H1 (cell line): ENCODE data around the gene PREX1. TPM values are rescaled to one million over a fixed set of nuclear protein-coding genes. Genes with fewer than 3 reads are reported as not detected.

ENCODE experiments used
- CTCF ChIA-PET: fragments of 300-600 bp; sonication (Branson Sonifier 250); formaldehyde crosslinking; loops from one replicate; lab custom pipeline; 2021; ENCODE audit not compliant: partially characterized antibody; lab: Charles Lee
- POLR2A ChIA-PET: fragments of 300-600 bp; sonication (Branson Sonifier 250); formaldehyde crosslinking; loops from one replicate; lab custom pipeline; 2021; ENCODE audit warnings: inconsistent platforms; ENCODE audit not compliant: partially characterized antibody; lab: Charles Lee
- DNase-seq, 2 experiments: peaks; one replicate each; pipeline versions ENCODE4 v3.0.0 to v3.0.0-alpha.2; 2010 to 2022; ENCODE audit warnings: low spot score in 2 of 2, low read depth in 1 of 2, mixed read lengths in 1 of 2
- FAIRE-seq: peaks from 2 replicates; lab custom pipeline; 2011; peaks lifted over from hg19 to GRCh38; lab: Jason Lieb, UNC
- H2AFZ ChIP-seq: 2 replicates; pipeline ENCODE4 v1.8.1; 2012; ENCODE audit warnings: low read length, inconsistent platforms
- H2AK5ac ChIP-seq: 2 replicates; pipeline ENCODE4 v1.6.1; 2013; ENCODE audit warnings: low read depth, low read length
- H2BK120ac ChIP-seq: replicated peaks from 2 replicates; pipeline ENCODE3; 2013; ENCODE audit warnings: low read depth, low read length, inconsistent platforms
- H2BK12ac ChIP-seq: 2 replicates; pipeline ENCODE4 v1.6.1; 2013; ENCODE audit warnings: low read depth, low read length
- H2BK15ac ChIP-seq: 2 replicates; pipeline ENCODE4 v1.6.1; 2013; ENCODE audit warnings: low read length
- H2BK20ac ChIP-seq: 2 replicates; pipeline ENCODE4 v1.6.1; 2013; ENCODE audit warnings: low read length
- H2BK5ac ChIP-seq: 2 replicates; pipeline ENCODE4 v1.6.1; 2013; ENCODE audit warnings: low read depth, low read length
- H3K14ac ChIP-seq: 2 replicates; pipeline ENCODE4 v1.6.1; 2013; ENCODE audit warnings: inconsistent platforms; ENCODE audit not compliant: insufficient read length
- H3K18ac ChIP-seq: 2 replicates; pipeline ENCODE4 v1.6.1; 2013; ENCODE audit warnings: low read length; ENCODE audit errors: extremely low read depth
- H3K23ac ChIP-seq: 2 replicates; pipeline ENCODE4 v1.6.1; 2013; ENCODE audit warnings: inconsistent platforms; ENCODE audit not compliant: insufficient read length
- H3K23me2 ChIP-seq: 2 replicates; pipeline ENCODE4 v1.6.1; 2013; ENCODE audit warnings: low read depth, low read length
- H3K27ac ChIP-seq: 2 replicates; pipeline ENCODE4 v1.6.1; 2011; ENCODE audit warnings: low read depth, low read length, inconsistent platforms
- H3K27me3 ChIP-seq, 4 experiments: replicated peaks in 1 of 4; 1 replicate in 1 of 4; 2 replicates in 3 of 4; pipeline versions ENCODE4 v1.6.1 to v1.8.1; 2011 to 2013; ENCODE audit warnings: low read length in 3 of 4, mild to moderate bottlenecking in 3 of 4, inconsistent platforms in 2 of 4, mixed read lengths in 2 of 4, moderate library complexity in 1 of 4; ENCODE audit not compliant: control insufficient read depth in 3 of 4, insufficient read depth in 3 of 4; ENCODE audit errors: extremely low read depth in 1 of 4
- H3K36me3 ChIP-seq, 4 experiments: 2 replicates each; pipeline versions ENCODE4 v1.6.1 to v1.8.1; 2011 to 2013; ENCODE audit warnings: mild to moderate bottlenecking in 4 of 4, low read length in 3 of 4, moderate library complexity in 2 of 4, control low read depth in 1 of 4, inconsistent platforms in 1 of 4; ENCODE audit not compliant: insufficient read depth in 4 of 4, control insufficient read depth in 2 of 4
- H3K4ac ChIP-seq: replicated peaks from 2 replicates; pipeline ENCODE3; 2013; ENCODE audit warnings: low read length, low read depth, mixed read lengths, inconsistent platforms; ENCODE audit not compliant: insufficient read length
- H3K4me1 ChIP-seq, 4 experiments: replicated peaks in 1 of 4; 1 replicate in 1 of 4; 2 replicates in 3 of 4; pipeline versions ENCODE4 v1.6.1 to v1.8.1; 2011 to 2013; ENCODE audit warnings: low read length in 3 of 4, inconsistent platforms in 2 of 4, mixed read lengths in 1 of 4; ENCODE audit not compliant: insufficient read depth in 4 of 4, control insufficient read depth in 3 of 4
- H3K4me2 ChIP-seq, 2 experiments: 2 replicates each; pipeline versions ENCODE4 v1.6.1 to v1.8.1; 2011 to 2013; ENCODE audit warnings: low read depth in 2 of 2, low read length in 2 of 2, control low read depth in 1 of 2, inconsistent platforms in 1 of 2, mild to moderate bottlenecking in 1 of 2; ENCODE audit not compliant: insufficient read depth in 1 of 2
- H3K4me3 ChIP-seq, 4 experiments: fragments of 200-600, 300-600 bp in 1 of 4; sonication (generic), shearing (Covaris generic), sonication (Bioruptor Twin) in 1 of 4; 2 replicates each; pipeline versions ENCODE4 v1.5.1 to v1.8.1; 2011 to 2016; ENCODE audit warnings: low read length in 4 of 4, low read depth in 3 of 4, control low read depth in 2 of 4, inconsistent platforms in 2 of 4, mild to moderate bottlenecking in 2 of 4, mixed read lengths in 1 of 4, moderate library complexity in 1 of 4; ENCODE audit not compliant: insufficient read depth in 2 of 4; ENCODE audit errors: extremely low read depth in 1 of 4
- H3K56ac ChIP-seq: replicated peaks from 2 replicates; pipeline ENCODE3; 2013; ENCODE audit warnings: low read depth, mild to moderate bottlenecking, mixed read lengths, low read length, inconsistent platforms; ENCODE audit not compliant: insufficient read length
- H3K79me1 ChIP-seq: 2 replicates; pipeline ENCODE4 v1.6.1; 2013; ENCODE audit warnings: low read depth, low read length, control low read depth
- H3K79me2 ChIP-seq, 2 experiments: 2 replicates each; pipeline versions ENCODE4 v1.6.1 to v1.8.1; 2012 to 2013; ENCODE audit warnings: low read length in 2 of 2, mild to moderate bottlenecking in 2 of 2, inconsistent platforms in 1 of 2; ENCODE audit not compliant: insufficient read depth in 2 of 2, control insufficient read depth in 1 of 2
- H3K9ac ChIP-seq, 4 experiments: replicated peaks in 1 of 4; 1 replicate in 1 of 4; 2 replicates in 3 of 4; pipeline versions ENCODE4 v1.6.1 to v1.8.1; 2011 to 2013; ENCODE audit warnings: low read depth in 3 of 4, low read length in 3 of 4, control low read depth in 2 of 4, mild to moderate bottlenecking in 2 of 4, moderate library complexity in 2 of 4, inconsistent platforms in 1 of 4; ENCODE audit errors: extremely low read depth in 1 of 4
- H3K9me3 ChIP-seq, 2 experiments: 2 replicates each; pipeline versions ENCODE4 v1.6.1 to v1.8.1; 2012 to 2013; ENCODE audit warnings: mild to moderate bottlenecking in 2 of 2, moderate library complexity in 2 of 2, control low read depth in 1 of 2, inconsistent platforms in 1 of 2, low read depth in 1 of 2, low read length in 1 of 2, mixed read lengths in 1 of 2; ENCODE audit not compliant: insufficient read depth in 2 of 2
- H4K20me1 ChIP-seq, 2 experiments: replicated peaks in 1 of 2; 2 replicates each; pipeline versions ENCODE3 to v1.8.1; 2011 to 2013; ENCODE audit warnings: inconsistent platforms in 2 of 2, low read length in 2 of 2, mild to moderate bottlenecking in 1 of 2; ENCODE audit not compliant: insufficient read depth in 2 of 2, control insufficient read depth in 1 of 2
- H4K5ac ChIP-seq: 2 replicates; pipeline ENCODE4 v1.6.1; 2013; ENCODE audit warnings: low read length, low read depth, mixed read lengths, inconsistent platforms; ENCODE audit not compliant: insufficient read length
- H4K8ac ChIP-seq: 2 replicates; pipeline ENCODE4 v1.8.0; 2013; ENCODE audit warnings: mild to moderate bottlenecking, moderate library complexity, low read length, inconsistent platforms; ENCODE audit not compliant: insufficient read depth; ENCODE audit errors: extremely low read depth
- H4K91ac ChIP-seq: replicated peaks from 2 replicates; pipeline ENCODE3; 2013; ENCODE audit warnings: low read length, mixed read lengths, inconsistent platforms; ENCODE audit not compliant: insufficient read length
- ASH2L ChIP-seq: fragments of 200-600, 300-600 bp; sonication (generic); IDR thresholded peaks from one replicate; pipeline ENCODE4 v1.7.1; 2017; ENCODE audit warnings: low read length
- HDAC2 ChIP-seq, 2 experiments: fragments of 300-600 bp in 1 of 2; sonication (generic) in 1 of 2; IDR thresholded peaks; 2 replicates each; pipeline ENCODE4 v1.6.1; 2011 to 2012; ENCODE audit warnings: low read depth in 2 of 2, low read length in 2 of 2, mild to moderate bottlenecking in 2 of 2, moderate library complexity in 2 of 2, borderline replicate concordance in 1 of 2, inconsistent platforms in 1 of 2
- KDM1A ChIP-seq: fragments of 200-600, 300-600 bp; sonication (generic); IDR thresholded peaks from 2 replicates; pipeline ENCODE4 v1.7.1; 2016; ENCODE audit warnings: mild to moderate bottlenecking, low read length, borderline replicate concordance
- KDM4A ChIP-seq: IDR thresholded peaks from one replicate; pipeline ENCODE4 v1.7.1; 2012; ENCODE audit warnings: low read depth, mild to moderate bottlenecking, moderate library complexity, low read length, inconsistent platforms; ENCODE audit not compliant: severe bottlenecking
- RAD21 ChIP-seq, 2 experiments: IDR thresholded peaks in 1 of 2; conservative IDR thresholded peaks in 1 of 2; 2 replicates each; pipeline ENCODE4 v1.6.1; 2011; ENCODE audit warnings: low read depth in 2 of 2, low read length in 2 of 2, improper control_type of control experiment in 1 of 2, inconsistent platforms in 1 of 2, mild to moderate bottlenecking in 1 of 2, moderate library complexity in 1 of 2
- SIN3A ChIP-seq, 2 experiments: IDR thresholded peaks in 1 of 2; conservative IDR thresholded peaks in 1 of 2; 2 replicates each; pipeline ENCODE4 v1.6.1; 2011 to 2012; ENCODE audit warnings: low read length in 2 of 2, improper control_type of control experiment in 1 of 2, low read depth in 1 of 2, mild to moderate bottlenecking in 1 of 2
- SIX5 ChIP-seq: IDR thresholded peaks from 2 replicates; pipeline ENCODE4 v1.6.1; 2011; ENCODE audit warnings: mild to moderate bottlenecking, low read depth, low read length
- SP2 ChIP-seq: IDR thresholded peaks from 2 replicates; pipeline ENCODE4 v1.6.1; 2012; ENCODE audit warnings: mild to moderate bottlenecking, low read length, inconsistent platforms
- SUZ12 ChIP-seq: fragments of 200-600 bp; sonication (generic); IDR thresholded peaks from 2 replicates; pipeline ENCODE4 v1.6.1; 2012; ENCODE audit warnings: mild to moderate bottlenecking, inconsistent platforms, low read length, moderate library complexity, mixed read lengths
- TAF7 ChIP-seq: optimal IDR thresholded peaks from 2 replicates; pipeline ENCODE3; 2011; ENCODE audit warnings: low read depth, mild to moderate bottlenecking, inconsistent platforms, low read length, moderate library complexity, borderline replicate concordance
- TCF12 ChIP-seq: IDR thresholded peaks from 2 replicates; pipeline ENCODE4 v1.6.1; 2011; ENCODE audit warnings: low read depth, mild to moderate bottlenecking, low read length
- WGBS, 2 experiments: shearing (Covaris generic) in 1 of 2; methylation state at CpG; one replicate each; pipeline versions ENCODE4 v1.1.6 to v1.1.7; 2013 to 2015; ENCODE audit warnings: low lambda C conversion rate in 2 of 2, mixed read lengths in 2 of 2, inconsistent platforms in 1 of 2, low coverage in 1 of 2, missing lambda C conversion rate in 1 of 2; ENCODE audit not compliant: insufficient replicate concordance in 2 of 2, insufficient coverage in 1 of 2, insufficient read length in 1 of 2; ENCODE audit errors: extremely low coverage in 1 of 2, missing lambda C conversion rate in 1 of 2; 5-methylcytosine and 5-hydroxymethylcytosine counted together
- polyA plus RNA-seq, 7 experiments: library from polyadenylated mRNA; depleted of rRNA in 3 of 7; stranded (reverse) in 5 of 7; unstranded in 2 of 7; fragments of >200 nt in 5 of 7; fragments of 200-250 nt in 2 of 7; gene quantifications; 1 replicate in 5 of 7; 2 replicates in 1 of 7; 4 replicates in 1 of 7; pipeline versions ENCODE4 v1.2.1 to v1.2.3, GENCODE V29; 2011 to 2013; ENCODE audit warnings: missing spikeins in 2 of 7, mixed read lengths in 2 of 7
- total RNA-seq: library from RNA; stranded (reverse); fragmentation: NEBNext Ultra II Directional; extraction: Animal tissue kit (Norgen Biotek cat#: 25700); gene quantifications from 2 replicates; pipeline ENCODE4 v1.2.1, GENCODE V29; 2021

PREX1 gene
- total and polyA plus RNA-seq, 2 of the 8 experiments (the other 6 are each of a cell fraction or from before 2014, with no cell fraction given), result 10.7 to 12.8 TPM

DNA sequence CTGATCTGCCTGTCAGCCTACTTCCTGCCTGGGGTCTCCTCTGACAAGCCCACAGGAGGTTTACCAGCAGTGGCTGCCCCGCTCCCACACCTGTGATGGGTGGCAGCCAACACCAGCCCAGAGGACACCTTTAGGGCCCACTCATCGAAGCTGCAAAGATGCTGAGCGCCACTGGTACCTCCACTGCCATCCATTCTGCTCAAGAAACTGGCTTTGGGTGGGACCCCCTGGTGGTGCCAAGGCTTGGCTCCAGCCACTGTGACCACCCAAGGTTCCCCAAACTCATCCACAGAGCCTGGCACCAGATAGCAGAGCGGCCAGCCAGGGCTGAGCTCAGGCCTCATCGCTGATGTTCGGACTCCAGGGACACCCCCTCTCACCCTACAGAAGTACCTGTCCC, 42.5 kb downstream of the PREX1 start:
- Histone ChIP-seq H2BK20ac (no peak overlapping the region), H4K8ac (no peak overlapping the region), H3K23ac (no peak overlapping the region), H3K18ac (no peak overlapping the region), H4K20me1 (no peaks in the 10 kb centered on the region), H3K79me2 (no peaks in the 10 kb centered on the region), H4K5ac (no peak overlapping the region), H2BK12ac (no peak overlapping the region), H3K27ac (no peak overlapping the region), H2AFZ (no peak overlapping the region), H2BK15ac (no peak overlapping the region), H2BK120ac (no peak overlapping the region), H3K36me3 (no peaks in the 10 kb centered on the region), H3K4me2 (no peak overlapping the region), H2AK5ac (no peak overlapping the region), H3K23me2 (no peaks in the 10 kb centered on the region), H2BK5ac (no peak overlapping the region), H3K9ac (no peak overlapping the region), H3K79me1 (no peaks in the 10 kb centered on the region), H3K4me3 (no peak overlapping the region), H4K91ac (no peak overlapping the region), H3K27me3 (no peaks in the 10 kb centered on the region), H3K14ac (no peak overlapping the region), H3K4me1 (peaks cover 0 to 6% (median under 1%) of the 10 kb centered on the region in 4 experiments; a peak in 1 of 7 replicates), H3K9me3 (no peaks in the 10 kb centered on the region), H3K4ac (no peak overlapping the region), H3K56ac (no peak overlapping the region)
- ChIA-PET POLR2A (interaction anchor here (1.1 kb wide), 1 partner anchor 9 kb away, joined by 3 read pairs; no protein-coding TSS in a partner anchor), CTCF (interaction anchor here (0.7 to 1.1 kb wide), 3 partner anchors 13 to 159 kb away, joined by 3 read pairs; no protein-coding TSS in a partner anchor)
- WGBS, 2 experiments, result 89% methylated on average over 5 of the region's 6 CpGs; no CpG with 5 or more reads in 1 of the 2 experiments
- FAIRE-seq, result no peak
- DNase-seq, result no peak
- TF ChIP-seq SUZ12 (no peak), TCF12 (no peak), ASH2L (no peak), HDAC2 (IDR thresholded peaks at IDR 0.05; ENCODE audit: borderline replicate concordance in 1 of 2, low read depth in 2 of 2, low read length in 2 of 2) (no peak), RAD21 (IDR thresholded peaks at IDR 0.05 in 1 of 2, conservative IDR thresholded peaks at IDR 0.05 in 1 of 2; ENCODE audit: low read depth in 2 of 2, low read length in 2 of 2) (no peak), KDM4A (no peak), SIX5 (no peak), SP2 (no peak), KDM1A (no peak), SIN3A (conservative IDR thresholded peaks at IDR 0.05 in 1 of 2, IDR thresholded peaks at IDR 0.05 in 1 of 2; ENCODE audit: low read depth in 1 of 2, low read length in 2 of 2) (no peak), TAF7 (no peak)
